Lower lobe of right lung (tissue), 2 donors: ENCODE results near the gene MBNL1. TPM values are rescaled to one million over a fixed set of nuclear protein-coding genes. Genes with fewer than 3 reads are reported as not detected.

Experiments
- ATAC-seq, 2 donors: fragments of 200-7000 bp; cut with Tn5 transposase; one replicate each; pipeline ENCODE4 v1.9.1; 2020 to 2022; ENCODE audit warnings: mild to moderate bottlenecking in 2 of 2, moderate library complexity in 2 of 2
- DNase-seq: peaks from one replicate; pipeline ENCODE4 v3.0.0-alpha.2; 2020
- H3K27ac ChIP-seq: fragments of 200-600 bp; one replicate; pipeline ENCODE4 v1.8.0; 2022
- H3K27me3 ChIP-seq: fragments of 200-600 bp; one replicate; pipeline ENCODE4 v1.8.0; 2022; ENCODE audit warnings: low read depth
- H3K36me3 ChIP-seq: fragments of 200-600 bp; one replicate; pipeline ENCODE4 v1.8.0; 2022; ENCODE audit warnings: mild to moderate bottlenecking
- H3K4me1 ChIP-seq: fragments of 200-600 bp; one replicate; pipeline ENCODE4 v1.8.0; 2022
- H3K4me3 ChIP-seq: fragments of 200-600 bp; one replicate; pipeline ENCODE4 v1.8.0; 2022; ENCODE audit warnings: mild to moderate bottlenecking
- H3K9me3 ChIP-seq: fragments of 200-600 bp; one replicate; pipeline ENCODE4 v1.8.0; 2022
- intact Hi-C: fragments of 100-400 bp; cut with DNase I; formaldehyde crosslinking; loops from one replicate; pipeline ENCODE4 v1.11.0; 2022
- total RNA-seq: library from RNA; stranded (reverse); fragmentation: NEBNext Ultra II Directional; extraction: Animal tissue kit (Norgen Biotek cat#: 25700); gene quantifications from one replicate; pipeline ENCODE4 v1.2.1, GENCODE V29; 2021
- TF ChIP-seq, protein P1 (sequence below): fragments of 200-600 bp; IDR thresholded peaks from one replicate; pipeline ENCODE4 v1.8.0; 2022; ENCODE audit warnings: antibody characterized with exemption, mild to moderate bottlenecking
- donor health status: DM: no; HTN: yes; CAD: no; lungs with severe emphysema.

MBNL1 gene
- total RNA-seq, 1 donor from 2014 or later: 235 TPM

- Histone ChIP-seq H3K4me1 (peaks cover 19% of the 10 kb centered on the region), H3K4me3 (no peak overlapping the region), H3K27ac (no peak overlapping the region), H3K9me3 (no peaks in the 10 kb centered on the region), H3K27me3 (no peaks in the 10 kb centered on the region), H3K36me3 (peaks cover 84% of the 10 kb centered on the region)
- intact Hi-C loops: no loop called here
- ATAC-seq (no peak), DNase-seq (no peak)
- TF ChIP-seq, protein P1, sequence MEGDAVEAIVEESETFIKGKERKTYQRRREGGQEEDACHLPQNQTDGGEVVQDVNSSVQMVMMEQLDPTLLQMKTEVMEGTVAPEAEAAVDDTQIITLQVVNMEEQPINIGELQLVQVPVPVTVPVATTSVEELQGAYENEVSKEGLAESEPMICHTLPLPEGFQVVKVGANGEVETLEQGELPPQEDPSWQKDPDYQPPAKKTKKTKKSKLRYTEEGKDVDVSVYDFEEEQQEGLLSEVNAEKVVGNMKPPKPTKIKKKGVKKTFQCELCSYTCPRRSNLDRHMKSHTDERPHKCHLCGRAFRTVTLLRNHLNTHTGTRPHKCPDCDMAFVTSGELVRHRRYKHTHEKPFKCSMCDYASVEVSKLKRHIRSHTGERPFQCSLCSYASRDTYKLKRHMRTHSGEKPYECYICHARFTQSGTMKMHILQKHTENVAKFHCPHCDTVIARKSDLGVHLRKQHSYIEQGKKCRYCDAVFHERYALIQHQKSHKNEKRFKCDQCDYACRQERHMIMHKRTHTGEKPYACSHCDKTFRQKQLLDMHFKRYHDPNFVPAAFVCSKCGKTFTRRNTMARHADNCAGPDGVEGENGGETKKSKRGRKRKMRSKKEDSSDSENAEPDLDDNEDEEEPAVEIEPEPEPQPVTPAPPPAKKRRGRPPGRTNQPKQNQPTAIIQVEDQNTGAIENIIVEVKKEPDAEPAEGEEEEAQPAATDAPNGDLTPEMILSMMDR: no peak
Measured at GRCh38 chr3:152458376-152459117, 189.8 kb downstream of the MBNL1 start.

DNA sequence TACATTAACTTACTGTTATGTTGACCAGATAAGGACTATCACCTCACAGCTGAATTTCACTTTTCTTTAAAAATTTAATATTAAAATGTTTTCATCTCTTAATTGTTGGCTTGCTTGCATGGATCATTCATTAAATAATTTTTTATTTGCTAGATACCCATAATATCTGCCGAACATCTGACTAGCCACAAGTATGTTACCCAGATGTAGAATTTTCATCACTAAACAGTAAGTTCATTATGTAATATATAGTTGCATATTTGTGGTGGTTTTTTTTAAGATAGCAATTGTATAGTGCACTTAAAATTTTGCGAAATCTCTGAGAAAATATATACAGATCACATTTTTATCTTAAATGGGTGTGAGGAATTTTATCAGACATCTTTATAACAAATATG, 190.4 kb downstream of the MBNL1 start:
- no peaks in the 10 kb centered on the region for H3K27me3 ChIP-seq
- intact Hi-C loops: no loop called here

DNA sequence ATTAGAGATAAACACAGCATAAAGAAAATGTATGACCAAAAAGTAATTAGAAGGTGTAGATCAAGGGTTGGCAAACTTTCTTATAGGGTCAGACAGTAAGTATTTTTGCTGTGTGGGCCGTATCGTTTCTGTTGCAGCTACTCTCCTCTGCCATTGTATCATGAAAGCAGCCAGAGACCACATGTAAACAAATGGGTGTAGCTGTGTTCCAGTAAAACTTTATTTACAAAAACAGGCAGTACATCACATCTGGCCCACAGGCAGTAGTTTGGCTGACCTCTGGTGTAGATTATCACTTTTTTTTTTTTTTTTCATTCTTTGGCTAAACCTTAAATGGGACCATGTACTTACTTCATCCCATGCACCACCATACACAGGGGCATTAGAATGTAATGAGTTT, 190.8 kb downstream of the MBNL1 start:
- no peak overlapping the region for H3K27ac ChIP-seq
- H3K4me1 ChIP-seq: peaks cover 15% of the 10 kb centered on the region
- H3K9me3 ChIP-seq: no peaks in the 10 kb centered on the region
- DNase-seq (no peak), ATAC-seq (no peak)
- peaks cover 81% of the 10 kb centered on the region for H3K36me3 ChIP-seq
- H3K27me3 ChIP-seq: no peaks in the 10 kb centered on the region
- intact Hi-C loops: no loop called here
- no peak overlapping the region for H3K4me3 ChIP-seq
- TF ChIP-seq, protein P1: no peak

More for the DNA sequence above, 190.4 kb downstream of the MBNL1 start:
- DNase-seq (no peak), ATAC-seq (no peak)
- peaks cover 81% of the 10 kb centered on the region for H3K36me3 ChIP-seq
- no peak overlapping the region for H3K27ac ChIP-seq
- TF ChIP-seq, protein P1: no peak
- no peaks in the 10 kb centered on the region for H3K9me3 ChIP-seq
- peaks cover 15% of the 10 kb centered on the region for H3K4me1 ChIP-seq
- no peak overlapping the region for H3K4me3 ChIP-seq

GRCh38 chr3:152460936-152461335, 192.2 kb downstream of the MBNL1 start:
- intact Hi-C loops: no loop called here

GRCh38 chr3:152461460-152461859, 192.7 kb downstream of the MBNL1 start:
- TF ChIP-seq, protein P1: no peak
- Histone ChIP-seq H3K27me3 (no peaks in the 10 kb centered on the region), H3K9me3 (no peaks in the 10 kb centered on the region), H3K4me1 (peaks cover 16% of the 10 kb centered on the region), H3K36me3 (peaks cover 79% of the 10 kb centered on the region), H3K27ac (no peak overlapping the region), H3K4me3 (no peak overlapping the region)
- DNase-seq: no peak
- no peak for ATAC-seq
- intact Hi-C loops: no loop called here

More at GRCh38 chr3:152460936-152461335, 192.2 kb downstream of the MBNL1 start:
- H3K4me1 ChIP-seq: peaks cover 15% of the 10 kb centered on the region
- H3K9me3 ChIP-seq: no peaks in the 10 kb centered on the region
- no peaks in the 10 kb centered on the region for H3K27me3 ChIP-seq
- peaks cover 84% of the 10 kb centered on the region for H3K36me3 ChIP-seq
- TF ChIP-seq, protein P1: no peak
- ATAC-seq: no peak
- no peak overlapping the region for H3K27ac ChIP-seq
- DNase-seq: no peak
- H3K4me3 ChIP-seq: no peak overlapping the region
